Kidney epithelial cell (primary cell): Measurements from ENCODE around the gene P4HB. TPM values are rescaled to one million over a fixed set of nuclear protein-coding genes. Genes with fewer than 3 reads are reported as not detected.

Experiments
- DNase-seq: peaks from one replicate; pipeline ENCODE4 v3.0.0-alpha.2; 2010; ENCODE audit warnings: low read depth
- H3K27me3 ChIP-seq: 2 replicates; pipeline ENCODE4 v1.6.0; 2011; ENCODE audit warnings: low read length; ENCODE audit not compliant: control insufficient read depth, insufficient read depth
- H3K36me3 ChIP-seq: 2 replicates; pipeline ENCODE4 v1.5.1; 2011; ENCODE audit warnings: low read length; ENCODE audit not compliant: control insufficient read depth, insufficient read depth
- H3K4me3 ChIP-seq: 2 replicates; pipeline ENCODE4 v1.5.1; 2011; ENCODE audit warnings: low read depth, mild to moderate bottlenecking, control low read depth, low read length
- CTCF ChIP-seq: IDR thresholded peaks from 2 replicates; pipeline ENCODE4 v1.5.1; 2011; ENCODE audit warnings: mild to moderate bottlenecking, moderate library complexity, low read length, control low read depth, inconsistent platforms; ENCODE audit not compliant: insufficient read depth, poor library complexity, severe bottlenecking
- total RNA-seq: library from RNA; depleted of rRNA; stranded (reverse); fragments of >200 nt; gene quantifications from 2 replicates; pipeline ENCODE4 v1.2.3, GENCODE V29; 2015

The P4HB gene
- total RNA-seq, 1 donor from 2014 or later, result 870 TPM

- no peak overlapping the region for H3K4me3 ChIP-seq
- peaks cover 4% of the 10 kb centered on the region for H3K36me3 ChIP-seq
- no peak for DNase-seq
- no peak for TF ChIP-seq CTCF
- peaks cover 13% of the 10 kb centered on the region for H3K27me3 ChIP-seq
Observed at GRCh38 chr17:81902653-81903414, 42.5 kb upstream of the P4HB start.

- H3K4me3 ChIP-seq, result peak within 1 kb of the TSS; percentile 3
- peaks cover 13% of the 10 kb centered on the region for H3K27me3 ChIP-seq
- H3K36me3 ChIP-seq, result peaks cover 4% of the 10 kb centered on the region
- TF ChIP-seq CTCF, result no peak
- no peak for DNase-seq
Observed at GRCh38 chr17:81902023-81902652, 41.8 kb upstream of the P4HB start, which contains the start of gene NPB. NPB (plus strand) TSS chr17:81902238; CDS start chr17:81902278, 40 bp downstream.

GRCh38 chr17:81901167-81902022, 41.1 kb upstream of the P4HB start:
- peaks cover 5% of the 10 kb centered on the region for H3K36me3 ChIP-seq
- no peak for DNase-seq
- H3K27me3 ChIP-seq, result peaks cover 13% of the 10 kb centered on the region
- no peak for TF ChIP-seq CTCF
- H3K4me3 ChIP-seq, result no peak overlapping the region

GRCh38 chr17:81900181-81900820, 40.0 kb upstream of the P4HB start:
- no peak for DNase-seq
- Histone ChIP-seq H3K36me3 (peaks cover 5% of the 10 kb centered on the region), H3K4me3 (no peak overlapping the region), H3K27me3 (peaks cover 13% of the 10 kb centered on the region)
- no peak for TF ChIP-seq CTCF

GRCh38 chr17:81899514-81900166, 39.3 kb upstream of the P4HB start:
- DNase-seq, result no peak
- peaks cover 5% of the 10 kb centered on the region for H3K36me3 ChIP-seq
- H3K4me3 ChIP-seq, result no peak overlapping the region
- TF ChIP-seq CTCF, result no peak
- peaks cover 13% of the 10 kb centered on the region for H3K27me3 ChIP-seq
